Stimulated activated naive B cell treated with anti-CD40 and anti-IgM and Interleukin-4, amounts not matched to agents 10 μg/mL and 1 μg/mL and 100 μg/mL, for 72 hours (primary cell): ENCODE data around the gene PARVA.
A peak's percentile ranks its signal among the peaks of the same experiment; 100 is the strongest.

Experiments used
- ATAC-seq, 2 donors: fragments of 150-1000 bp; cut with Tn5 transposase; replicated peaks; 2 replicates each; pipeline ENCODE4 v1.10.0; 2021; ENCODE audit warnings: moderate library complexity in 1 of 2
- DNase-seq: peaks from one replicate; pipeline ENCODE4 v3.0.0; 2021
- H3K27ac Mint-ChIP-seq: one replicate; pipeline ENCODE4 v1.8.0; 2022; ENCODE audit warnings: mild to moderate bottlenecking, mixed read lengths
- H3K27me3 Mint-ChIP-seq, 2 donors: one replicate each; pipeline ENCODE4 v1.8.0; 2022; ENCODE audit warnings: mixed read lengths in 2 of 2
- H3K36me3 Mint-ChIP-seq, 2 donors: one replicate each; pipeline ENCODE4 v1.8.0; 2022; ENCODE audit warnings: mixed read lengths in 2 of 2, mild to moderate bottlenecking in 1 of 2
- H3K4me1 Mint-ChIP-seq, 2 donors: one replicate each; pipeline ENCODE4 v1.8.0; 2022; ENCODE audit warnings: mixed read lengths in 2 of 2, mild to moderate bottlenecking in 1 of 2
- H3K4me3 Mint-ChIP-seq, 2 donors: one replicate each; pipeline ENCODE4 v1.8.0; 2022; ENCODE audit warnings: mild to moderate bottlenecking in 2 of 2, mixed read lengths in 2 of 2, moderate library complexity in 1 of 2
- H3K9me3 Mint-ChIP-seq, 2 donors: one replicate each; pipeline ENCODE4 v1.8.0; 2022; ENCODE audit warnings: mixed read lengths in 2 of 2, mild to moderate bottlenecking in 1 of 2

Gene PARVA

GRCh38 chr11:12404436-12404835, 27.1 kb downstream of the PARVA start:
- no peak overlapping the region for H3K27ac Mint-ChIP-seq
- H3K36me3 Mint-ChIP-seq, result no peaks in the 10 kb centered on the region
- peaks cover 0 to 10% of the 10 kb centered on the region in 2 donors for H3K27me3 Mint-ChIP-seq
- no peaks in the 10 kb centered on the region for H3K4me1 Mint-ChIP-seq
- ATAC-seq (no peak), DNase-seq (no peak)
- H3K9me3 Mint-ChIP-seq, result no peaks in the 10 kb centered on the region
- no peak overlapping the region for H3K4me3 Mint-ChIP-seq

DNA sequence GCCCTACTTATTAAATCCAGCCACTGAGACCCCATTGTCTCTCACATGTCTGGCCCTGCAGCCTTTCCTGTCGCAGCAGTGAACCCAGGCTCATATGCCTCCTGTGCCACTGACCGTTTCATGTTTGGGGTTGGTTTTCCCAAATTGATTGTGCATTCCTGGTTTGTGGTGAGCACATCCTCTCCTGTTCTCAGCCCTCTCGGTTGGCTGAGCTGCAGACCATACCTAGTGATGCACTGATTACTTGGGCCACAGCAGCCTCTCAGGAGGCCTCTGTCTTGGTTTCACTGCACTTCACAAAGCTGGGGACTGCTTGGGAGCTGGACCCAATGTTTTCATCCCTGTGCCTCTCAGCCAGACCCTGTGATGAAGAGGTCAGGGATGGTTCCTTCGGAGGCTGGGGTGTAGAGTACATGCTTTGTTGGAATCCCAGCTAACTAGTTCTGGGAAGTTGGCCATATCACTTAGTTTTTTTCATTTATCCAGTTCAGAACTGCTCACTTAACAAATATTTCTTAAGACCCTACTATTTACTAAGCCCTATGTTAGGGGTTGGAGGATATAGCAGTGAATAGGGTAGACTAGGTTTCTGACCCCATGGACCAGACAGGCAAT, 30.9 kb downstream of the PARVA start:
- no peaks in the 10 kb centered on the region for H3K9me3 Mint-ChIP-seq
- H3K27me3 Mint-ChIP-seq, result peaks cover 11 to 28% of the 10 kb centered on the region in 2 donors
- ATAC-seq, result no peak
- no peaks in the 10 kb centered on the region for H3K36me3 Mint-ChIP-seq
- H3K4me1 Mint-ChIP-seq, result no peaks in the 10 kb centered on the region
- H3K27ac Mint-ChIP-seq, result no peak overlapping the region
- H3K4me3 Mint-ChIP-seq, result no peak overlapping the region
- DNase-seq, result no peak

DNA sequence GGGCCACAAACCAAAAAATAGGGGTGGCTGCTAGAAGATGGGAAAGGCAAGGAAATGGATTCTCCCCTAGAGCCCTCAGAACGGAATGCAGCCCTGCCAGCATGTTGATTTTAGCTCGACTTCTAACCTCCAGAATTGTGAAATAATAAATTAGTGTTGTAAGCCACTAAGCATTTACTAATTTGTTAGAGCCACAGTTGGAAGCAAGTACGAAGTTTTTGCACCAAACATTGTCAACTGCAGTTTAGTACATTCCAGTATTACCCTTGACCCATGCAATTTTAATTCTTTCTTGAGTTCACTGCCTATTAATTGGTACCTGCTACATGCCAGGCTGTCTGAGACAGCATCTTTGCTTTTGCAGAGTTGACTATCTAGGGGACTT, 32.2 kb downstream of the PARVA start:
- H3K27ac Mint-ChIP-seq, result no peak overlapping the region
- H3K36me3 Mint-ChIP-seq, result no peaks in the 10 kb centered on the region
- ATAC-seq, result no peak
- peaks cover 12 to 28% of the 10 kb centered on the region in 2 donors for H3K27me3 Mint-ChIP-seq
- H3K9me3 Mint-ChIP-seq, result no peaks in the 10 kb centered on the region
- no peak for DNase-seq
- H3K4me1 Mint-ChIP-seq, result no peaks in the 10 kb centered on the region
- no peak overlapping the region for H3K4me3 Mint-ChIP-seq

DNA sequence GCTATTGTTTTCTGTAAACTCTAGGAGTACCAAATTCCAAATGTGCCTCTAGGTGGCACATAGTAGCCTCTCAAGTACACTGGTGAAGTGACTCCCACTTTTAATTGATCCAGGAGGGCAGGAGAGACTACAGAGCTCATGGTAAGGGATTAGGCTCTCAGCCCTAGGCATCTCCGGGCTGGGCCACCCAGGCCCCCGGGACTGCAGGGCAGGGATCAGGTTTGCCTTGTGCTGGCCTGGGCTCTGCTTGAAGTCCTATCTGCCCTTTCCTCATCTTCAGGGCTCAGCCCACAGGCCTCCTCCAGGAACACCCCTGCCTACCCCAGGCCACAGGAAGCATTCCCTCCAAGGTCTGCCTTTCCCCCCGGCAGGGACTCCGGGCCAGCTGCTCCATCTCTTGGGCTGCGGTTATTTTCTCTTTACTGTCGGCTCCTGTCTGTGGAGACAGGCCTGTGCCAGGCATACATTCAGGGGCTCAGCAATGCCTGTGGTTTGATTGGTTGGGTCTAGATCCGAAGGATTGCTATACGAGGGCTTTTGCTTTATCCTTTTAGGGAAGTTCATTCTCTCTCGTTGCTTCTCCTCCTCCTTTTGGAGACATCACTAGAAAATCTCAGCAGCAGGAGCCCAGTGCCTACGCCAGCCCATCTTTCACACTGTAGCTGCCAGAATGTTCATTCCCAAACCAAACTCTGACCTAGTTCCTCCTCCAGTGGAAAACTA, 32.8 kb downstream of the PARVA start:
- Mint-ChIP-seq H3K36me3 (no peaks in the 10 kb centered on the region), H3K4me1 (no peaks in the 10 kb centered on the region), H3K4me3 (no peak overlapping the region), H3K27me3 (peaks cover 15 to 28% of the 10 kb centered on the region in 2 donors), H3K27ac (no peak overlapping the region), H3K9me3 (no peaks in the 10 kb centered on the region)
- no peak for DNase-seq
- no peak for ATAC-seq

DNA sequence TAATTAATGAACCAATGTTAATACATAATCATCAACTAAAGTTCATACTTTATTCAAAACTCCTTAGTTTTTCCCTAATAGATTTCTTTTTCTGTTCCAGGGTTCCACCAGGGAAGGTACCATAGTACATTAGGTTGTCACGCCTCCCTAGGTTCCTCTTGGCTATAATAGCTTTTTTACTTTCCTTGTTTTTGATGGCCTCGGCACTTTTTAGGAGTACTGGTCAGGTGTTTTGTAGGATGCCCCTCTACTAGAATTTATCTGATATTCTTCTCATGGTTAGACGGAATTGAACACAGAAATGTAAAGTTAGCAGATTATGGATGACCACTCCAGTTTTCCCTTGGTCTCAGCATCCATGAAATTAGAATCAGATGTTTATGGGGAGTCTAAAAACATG, 34.0 kb downstream of the PARVA start:
- ATAC-seq (no peak), DNase-seq (no peak)
- H3K27me3 Mint-ChIP-seq, result peaks cover 15 to 28% of the 10 kb centered on the region in 2 donors
- H3K4me1 Mint-ChIP-seq, result no peaks in the 10 kb centered on the region
- H3K4me3 Mint-ChIP-seq, result no peak overlapping the region
- H3K9me3 Mint-ChIP-seq, result no peaks in the 10 kb centered on the region
- no peaks in the 10 kb centered on the region for H3K36me3 Mint-ChIP-seq
- no peak overlapping the region for H3K27ac Mint-ChIP-seq

DNA sequence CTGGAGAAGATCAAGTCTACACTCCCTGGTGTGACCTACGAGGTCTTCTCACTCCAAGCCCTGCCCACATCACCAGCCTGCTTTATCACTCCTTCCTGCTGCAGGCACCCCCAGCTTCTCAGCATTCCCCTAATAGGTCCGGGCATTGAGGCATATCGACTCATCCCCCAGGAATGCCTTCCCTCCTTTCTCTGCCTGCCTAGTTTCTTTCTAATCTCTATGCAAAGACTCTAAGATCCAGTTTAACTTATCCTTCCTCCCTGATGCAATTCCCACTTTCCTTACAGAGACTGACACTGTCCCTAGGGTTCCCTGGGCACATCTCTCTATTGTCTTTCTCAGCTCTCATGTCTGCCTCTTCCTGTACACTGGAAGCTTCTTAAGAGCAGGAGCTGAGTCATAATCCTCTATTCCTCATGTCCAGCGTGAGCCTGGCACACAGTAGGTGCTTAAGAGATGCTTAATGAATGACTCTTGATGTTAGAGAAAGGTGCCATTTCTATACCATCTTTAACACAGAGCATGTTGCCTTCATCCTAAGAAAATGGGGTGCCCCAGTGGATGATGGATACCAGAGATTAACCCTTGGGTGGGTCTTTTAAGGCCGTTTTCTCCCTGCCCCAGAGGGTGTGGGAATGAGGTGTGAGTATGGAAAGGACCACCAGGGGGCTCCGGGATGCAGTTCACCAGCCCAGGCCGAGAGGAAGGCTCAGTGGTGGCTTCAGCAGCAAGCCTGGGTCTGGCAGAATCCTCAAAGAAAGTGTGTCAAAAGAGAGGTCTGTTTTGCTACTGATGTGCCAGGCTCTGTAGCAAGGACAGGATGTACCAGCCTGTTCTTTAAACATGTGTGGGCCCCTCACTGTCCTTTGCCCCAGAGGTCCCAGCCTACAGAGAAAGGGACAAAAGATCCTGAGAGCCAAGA, 34.7 kb downstream of the PARVA start:
- H3K4me3 Mint-ChIP-seq, result no peak overlapping the region
- no peaks in the 10 kb centered on the region for H3K9me3 Mint-ChIP-seq
- H3K27me3 Mint-ChIP-seq, result peaks cover 15 to 28% of the 10 kb centered on the region in 2 donors
- H3K4me1 Mint-ChIP-seq, result no peaks in the 10 kb centered on the region
- peak; percentile 55 to 57 for ATAC-seq
- no peak overlapping the region for H3K27ac Mint-ChIP-seq
- DNase-seq, result no peak
- H3K36me3 Mint-ChIP-seq, result no peaks in the 10 kb centered on the region

GRCh38 chr11:12413141-12414052, 36.0 kb downstream of the PARVA start:
- DNase-seq, result no peak
- Mint-ChIP-seq H3K36me3 (no peaks in the 10 kb centered on the region), H3K4me3 (no peak overlapping the region), H3K27ac (no peak overlapping the region), H3K4me1 (no peaks in the 10 kb centered on the region), H3K27me3 (peaks cover 15 to 18% of the 10 kb centered on the region in 2 donors), H3K9me3 (no peaks in the 10 kb centered on the region)
- ATAC-seq, result no peak

DNA sequence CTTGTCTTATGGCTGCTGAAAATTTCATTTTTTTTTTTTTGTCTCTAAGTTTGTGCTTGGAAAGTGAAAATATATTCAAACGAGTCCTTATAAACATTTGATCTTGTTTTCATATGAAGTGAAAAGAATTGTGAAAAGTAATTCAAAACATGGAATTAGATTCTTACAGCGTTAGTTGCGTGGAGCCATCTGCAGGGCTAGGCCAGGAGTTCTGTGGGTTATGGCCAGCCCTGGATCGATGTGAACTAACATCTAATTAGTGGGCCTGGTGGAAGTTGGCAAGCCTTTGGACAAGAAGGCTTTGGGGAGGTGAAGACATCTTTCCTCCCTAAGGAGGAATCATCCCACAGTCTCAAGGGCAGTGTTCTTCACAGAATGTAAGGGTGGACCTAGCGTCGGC, 37.2 kb downstream of the PARVA start:
- H3K4me1 Mint-ChIP-seq, result no peaks in the 10 kb centered on the region
- no peak for DNase-seq
- peaks cover 15 to 18% of the 10 kb centered on the region in 2 donors for H3K27me3 Mint-ChIP-seq
- H3K9me3 Mint-ChIP-seq, result no peaks in the 10 kb centered on the region
- H3K4me3 Mint-ChIP-seq, result no peak overlapping the region
- no peak for ATAC-seq
- H3K36me3 Mint-ChIP-seq, result no peaks in the 10 kb centered on the region
- H3K27ac Mint-ChIP-seq, result no peak overlapping the region

GRCh38 chr11:12415342-12415966, 38.1 kb downstream of the PARVA start:
- Mint-ChIP-seq H3K27ac (no peak overlapping the region), H3K4me3 (no peak overlapping the region), H3K36me3 (no peaks in the 10 kb centered on the region), H3K27me3 (peaks cover 12 to 15% of the 10 kb centered on the region in 2 donors), H3K4me1 (no peaks in the 10 kb centered on the region), H3K9me3 (no peaks in the 10 kb centered on the region)
- ATAC-seq, result no peak
- no peak for DNase-seq

DNA sequence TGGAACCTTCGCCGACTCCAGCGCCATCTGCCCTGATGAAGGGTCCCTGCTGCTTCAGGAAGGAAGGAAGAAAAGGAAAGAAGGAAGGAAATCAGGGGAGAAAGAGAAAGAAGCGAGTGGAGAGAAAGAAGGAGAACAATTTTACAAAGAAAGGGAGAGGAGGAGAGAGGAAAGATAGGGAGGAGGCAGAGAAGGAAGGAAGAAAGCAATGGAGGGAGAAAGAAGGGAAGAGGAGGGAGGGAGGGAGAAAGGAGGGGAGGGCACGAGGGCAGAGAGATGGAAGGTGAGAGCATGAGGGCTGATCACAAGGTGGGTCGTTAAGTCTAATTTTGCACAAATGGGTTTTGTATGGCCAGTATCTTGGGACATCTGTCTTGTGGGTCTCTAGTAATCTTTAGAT, 39.2 kb downstream of the PARVA start:
- no peaks in the 10 kb centered on the region for H3K36me3 Mint-ChIP-seq
- peaks cover 5 to 13% of the 10 kb centered on the region in 2 donors for H3K27me3 Mint-ChIP-seq
- no peak for DNase-seq
- no peak for ATAC-seq
- no peaks in the 10 kb centered on the region for H3K9me3 Mint-ChIP-seq
- no peaks in the 10 kb centered on the region for H3K4me1 Mint-ChIP-seq
- no peak overlapping the region for H3K4me3 Mint-ChIP-seq
- no peak overlapping the region for H3K27ac Mint-ChIP-seq

- ATAC-seq (no peak), DNase-seq (no peak)
- Mint-ChIP-seq H3K27ac (no peak overlapping the region), H3K4me3 (no peak overlapping the region), H3K9me3 (no peaks in the 10 kb centered on the region), H3K4me1 (no peaks in the 10 kb centered on the region), H3K36me3 (no peaks in the 10 kb centered on the region), H3K27me3 (peaks cover 0 to 4% of the 10 kb centered on the region in 2 donors)
Observed at GRCh38 chr11:12417691-12418611, 40.6 kb downstream of the PARVA start.

GRCh38 chr11:12420040-12420439, 42.7 kb downstream of the PARVA start:
- no peaks in the 10 kb centered on the region for H3K27me3 Mint-ChIP-seq
- H3K36me3 Mint-ChIP-seq, result no peaks in the 10 kb centered on the region
- ATAC-seq (no peak), DNase-seq (no peak)
- no peaks in the 10 kb centered on the region for H3K9me3 Mint-ChIP-seq
- H3K27ac Mint-ChIP-seq, result no peak overlapping the region
- no peak overlapping the region for H3K4me3 Mint-ChIP-seq
- H3K4me1 Mint-ChIP-seq, result no peaks in the 10 kb centered on the region

DNA sequence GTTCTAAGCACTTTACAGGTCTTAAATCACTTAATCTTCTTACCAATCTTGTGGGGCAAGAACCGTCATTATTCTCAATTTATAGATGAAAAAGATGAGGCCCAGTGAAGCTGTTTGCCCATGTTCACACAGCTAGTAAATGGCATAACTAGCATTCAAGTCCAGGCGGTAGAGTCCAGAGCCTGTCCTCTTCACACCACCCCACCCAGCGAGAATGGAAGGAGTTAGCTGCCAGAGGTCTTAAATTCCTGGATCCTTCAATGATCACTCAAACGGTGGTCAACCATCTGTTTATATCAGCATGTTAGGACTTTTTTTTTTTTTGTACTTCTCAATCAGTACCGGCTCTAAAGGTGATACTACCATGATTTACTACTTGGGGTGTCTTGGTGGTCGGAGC, 43.3 kb downstream of the PARVA start:
- no peaks in the 10 kb centered on the region for H3K9me3 Mint-ChIP-seq
- no peaks in the 10 kb centered on the region for H3K4me1 Mint-ChIP-seq
- no peaks in the 10 kb centered on the region for H3K36me3 Mint-ChIP-seq
- DNase-seq, result no peak
- ATAC-seq, result no peak
- H3K27ac Mint-ChIP-seq, result no peak overlapping the region
- peaks cover 0 to 5% of the 10 kb centered on the region in 2 donors for H3K27me3 Mint-ChIP-seq
- no peak overlapping the region for H3K4me3 Mint-ChIP-seq
